Neural cell (in vitro differentiated cells): ENCODE data around the gene PDE1C.

Experiments
- EP300 ChIP-seq: fragments of 450-650 bp; conservative IDR thresholded peaks from 2 replicates; pipeline ENCODE4 v1.6.1; 2014; ENCODE audit warnings: antibody characterized with exemption, mild to moderate bottlenecking, moderate library complexity; ENCODE audit not compliant: poor library complexity, severe bottlenecking
- MXI1 ChIP-seq: fragments of 450-650 bp; conservative IDR thresholded peaks from 2 replicates; pipeline ENCODE4 v1.6.1; 2014; ENCODE audit warnings: antibody characterized with exemption, mild to moderate bottlenecking; ENCODE audit not compliant: poor library complexity, severe bottlenecking
- POLR2AphosphoS5 ChIP-seq: IDR thresholded peaks from 2 replicates; pipeline ENCODE4 v1.6.1; 2012
- TAF1 ChIP-seq: IDR thresholded peaks from 2 replicates; pipeline ENCODE4 v1.6.1; 2012; ENCODE audit warnings: low read depth
- TF ChIP-seq, protein P1 (sequence below): fragments of 450-650 bp; IDR thresholded peaks from 2 replicates; pipeline ENCODE4 v1.5.1; 2014; ENCODE audit warnings: antibody characterized with exemption, mild to moderate bottlenecking, moderate library complexity; ENCODE audit not compliant: poor library complexity, severe bottlenecking

DNA sequence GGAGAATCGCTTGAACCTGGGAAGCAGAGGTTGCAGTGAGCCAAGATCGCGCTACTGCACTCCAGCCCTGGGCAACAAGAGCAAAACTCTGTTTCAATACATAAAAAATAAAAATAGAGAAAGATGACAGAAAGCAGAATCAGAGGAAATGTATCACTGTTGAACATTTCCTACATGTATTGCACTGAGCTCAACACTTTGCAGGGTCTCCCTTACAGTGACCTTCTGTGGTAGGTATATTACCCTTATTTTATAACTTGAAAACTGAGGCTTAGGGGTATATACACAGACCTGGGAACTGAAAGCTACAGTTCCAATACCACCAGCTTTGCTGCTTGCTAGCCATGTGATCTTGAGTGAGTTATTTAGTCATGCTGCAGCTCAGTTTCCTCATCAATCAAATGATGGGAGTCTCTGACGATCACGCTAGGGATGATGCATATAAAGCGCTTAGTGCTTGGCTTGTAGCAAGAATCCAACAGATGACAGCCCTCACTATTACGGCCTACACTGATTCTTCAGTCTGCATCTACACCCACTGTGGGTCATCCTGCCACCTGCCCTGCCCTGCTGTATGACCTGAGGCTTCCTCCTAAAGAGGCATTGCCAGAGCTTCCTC, 99.0 kb downstream of the PDE1C start:
- TF ChIP-seq POLR2AphosphoS5 (no peak), MXI1 (no peak), TAF1 (no peak), EP300 (no peak)
- TF ChIP-seq, protein P1, sequence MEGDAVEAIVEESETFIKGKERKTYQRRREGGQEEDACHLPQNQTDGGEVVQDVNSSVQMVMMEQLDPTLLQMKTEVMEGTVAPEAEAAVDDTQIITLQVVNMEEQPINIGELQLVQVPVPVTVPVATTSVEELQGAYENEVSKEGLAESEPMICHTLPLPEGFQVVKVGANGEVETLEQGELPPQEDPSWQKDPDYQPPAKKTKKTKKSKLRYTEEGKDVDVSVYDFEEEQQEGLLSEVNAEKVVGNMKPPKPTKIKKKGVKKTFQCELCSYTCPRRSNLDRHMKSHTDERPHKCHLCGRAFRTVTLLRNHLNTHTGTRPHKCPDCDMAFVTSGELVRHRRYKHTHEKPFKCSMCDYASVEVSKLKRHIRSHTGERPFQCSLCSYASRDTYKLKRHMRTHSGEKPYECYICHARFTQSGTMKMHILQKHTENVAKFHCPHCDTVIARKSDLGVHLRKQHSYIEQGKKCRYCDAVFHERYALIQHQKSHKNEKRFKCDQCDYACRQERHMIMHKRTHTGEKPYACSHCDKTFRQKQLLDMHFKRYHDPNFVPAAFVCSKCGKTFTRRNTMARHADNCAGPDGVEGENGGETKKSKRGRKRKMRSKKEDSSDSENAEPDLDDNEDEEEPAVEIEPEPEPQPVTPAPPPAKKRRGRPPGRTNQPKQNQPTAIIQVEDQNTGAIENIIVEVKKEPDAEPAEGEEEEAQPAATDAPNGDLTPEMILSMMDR: no peak
